ENCODE data around the gene GOLGA8S. TPM values are rescaled to one million over a fixed set of nuclear protein-coding genes. Genes with fewer than 3 reads are reported as not detected.
"Not testable (repeated sequence)": the region's sequence is repeated elsewhere in the genome, so short reads cannot be mapped to it uniquely, and the experiment has no call there.

GOLGA8S gene
- total RNA-seq, 2 donors from 2014 or later: 0.05 to 1.5 TPM

DNA sequence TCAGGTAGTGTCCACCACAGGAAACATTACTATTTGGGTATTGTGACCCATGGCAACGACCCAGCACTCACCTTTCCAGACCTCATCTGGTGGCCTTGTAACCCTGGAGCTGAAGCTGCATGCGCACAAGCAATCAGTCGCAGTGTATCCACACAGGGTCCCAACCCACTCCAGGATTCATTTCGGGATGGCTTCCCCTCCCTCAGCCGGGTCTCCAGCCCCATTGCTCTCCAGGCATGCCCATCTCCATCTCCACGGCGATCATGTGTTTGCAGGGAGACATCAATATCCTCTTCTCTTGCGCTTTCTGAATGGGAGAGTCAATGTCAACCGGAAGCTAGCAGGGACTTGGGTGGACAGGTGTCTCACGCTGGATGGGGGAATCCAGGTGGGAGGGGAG, 57.3 kb downstream of the GOLGA8S start:
- H3K27ac ChIP-seq: no peak overlapping the region
- intact Hi-C loops (cut with DNase I): no loop called here
- H3K9me3 ChIP-seq: no peaks in the 10 kb centered on the region
- H3K36me3 ChIP-seq: no peaks in the 10 kb centered on the region
- H3K4me3 ChIP-seq: no peak overlapping the region
- TF ChIP-seq, protein P1, sequence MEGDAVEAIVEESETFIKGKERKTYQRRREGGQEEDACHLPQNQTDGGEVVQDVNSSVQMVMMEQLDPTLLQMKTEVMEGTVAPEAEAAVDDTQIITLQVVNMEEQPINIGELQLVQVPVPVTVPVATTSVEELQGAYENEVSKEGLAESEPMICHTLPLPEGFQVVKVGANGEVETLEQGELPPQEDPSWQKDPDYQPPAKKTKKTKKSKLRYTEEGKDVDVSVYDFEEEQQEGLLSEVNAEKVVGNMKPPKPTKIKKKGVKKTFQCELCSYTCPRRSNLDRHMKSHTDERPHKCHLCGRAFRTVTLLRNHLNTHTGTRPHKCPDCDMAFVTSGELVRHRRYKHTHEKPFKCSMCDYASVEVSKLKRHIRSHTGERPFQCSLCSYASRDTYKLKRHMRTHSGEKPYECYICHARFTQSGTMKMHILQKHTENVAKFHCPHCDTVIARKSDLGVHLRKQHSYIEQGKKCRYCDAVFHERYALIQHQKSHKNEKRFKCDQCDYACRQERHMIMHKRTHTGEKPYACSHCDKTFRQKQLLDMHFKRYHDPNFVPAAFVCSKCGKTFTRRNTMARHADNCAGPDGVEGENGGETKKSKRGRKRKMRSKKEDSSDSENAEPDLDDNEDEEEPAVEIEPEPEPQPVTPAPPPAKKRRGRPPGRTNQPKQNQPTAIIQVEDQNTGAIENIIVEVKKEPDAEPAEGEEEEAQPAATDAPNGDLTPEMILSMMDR (IDR thresholded peaks at IDR 0.05): no peak
- no peak for TF ChIP-seq POLR2AphosphoS5 (IDR thresholded peaks at IDR 0.05)
- no peak for TF ChIP-seq POLR2A (IDR thresholded peaks at IDR 0.05)
- H3K27me3 ChIP-seq (replicated peaks; ENCODE audit: insufficient read depth): no peaks in the 10 kb centered on the region
- H3K4me1 ChIP-seq (replicated peaks): no peaks in the 10 kb centered on the region
- no peak for DNase-seq (ENCODE audit: low spot score)
- 83% methylated on average over 10 of the region's 10 CpGs for WGBS

- DNase-seq (ENCODE audit: low spot score); intact Hi-C loops (cut with DNase I); H3K9me3 ChIP-seq; H3K27me3 ChIP-seq (replicated peaks; ENCODE audit: insufficient read depth); H3K4me3 ChIP-seq; H3K27ac ChIP-seq; H3K36me3 ChIP-seq; H3K4me1 ChIP-seq (replicated peaks): not testable (repeated sequence)
- WGBS: 79% methylated on average over 5 of the region's 5 CpGs
These were observed 58.5 kb downstream of the GOLGA8S start for GRCh38 chr15:23412881-23413600.

Small RNAs within 50 kb of the gene (small RNA-seq; reads per million reads assigned to genes)
- gene RN7SL536P: 0 reads per million in 2 donors

Other genes starting within 250 kb of the GOLGA8S start
- gene GOLGA6L1, start 217.9 kb upstream of the GOLGA8S start, total RNA-seq: not detected
- not detected for gene GOLGA6L26, start 20.6 kb upstream of the GOLGA8S start, total RNA-seq
- 1 to 10 TPM in 1 of 2 donors, not detected in 1; 1.4 TPM for gene GOLGA6L2, start 92.5 kb downstream of the GOLGA8S start, total RNA-seq
- gene MKRN3, start 210.9 kb downstream of the GOLGA8S start, total RNA-seq: 1 to 10 TPM in 1 of 2 donors, not detected in 1; 1.8 TPM

Measured in prostate gland (tissue), 2 donors.